ENCODE results near the gene ABHD10. TPM values are rescaled to one million over a fixed set of nuclear protein-coding genes. Genes with fewer than 3 reads are reported as not detected.

The ABHD10 gene
- polyA plus RNA-seq (ENCODE audit: insufficient read length in 10 of 10) = 10 to 100 TPM; 21.3 to 26.5 (median 25.4) TPM
- long read RNA-seq, donor 1, transcript ABHD10-201 (5 exons, 2,590 nt) = major isoform, 6 of 7 reads
- long read RNA-seq, donor 1, partial matches to known transcripts = 0 of 7 reads
- long read RNA-seq, donor 1, other reads (novel, unspliced or antisense) = 0 of 7 reads
- long read RNA-seq, donor 2, transcript ABHD10-201 (5 exons, 2,590 nt) = major isoform, 7 of 7 reads
- long read RNA-seq, donor 2, partial matches to known transcripts = 0 of 7 reads
- long read RNA-seq, donor 2, other reads (novel, unspliced or antisense) = 0 of 7 reads
- long read RNA-seq, donor 3 = 0 reads
- long read RNA-seq, donor 4, partial matches to known transcripts = 0 of 5 reads
- long read RNA-seq, donor 4, other reads (novel, unspliced or antisense) = 0 of 5 reads
- long read RNA-seq, donor 5, transcript ABHD10-201 (5 exons, 2,590 nt) = major isoform, 6 of 8 reads
- long read RNA-seq, donor 5, partial matches to known transcripts = 0 of 8 reads
- long read RNA-seq, donor 5, other reads (novel, unspliced or antisense) = 0 of 8 reads
- long read RNA-seq, donor 6, transcript ABHD10-201 (5 exons, 2,590 nt) = major isoform, 9 of 11 reads
- long read RNA-seq, donor 6, partial matches to known transcripts = 0 of 11 reads
- long read RNA-seq, donor 6, other reads (novel, unspliced or antisense) = 0 of 11 reads
- long read RNA-seq, donor 7, partial matches to known transcripts = 0 of 2 reads
- long read RNA-seq, donor 7, other reads (novel, unspliced or antisense) = 0 of 2 reads
- long read RNA-seq, donor 8, transcript ABHD10-201 (5 exons, 2,590 nt) = major isoform, 8 of 9 reads
- long read RNA-seq, donor 8, partial matches to known transcripts = 0 of 9 reads
- long read RNA-seq, donor 8, other reads (novel, unspliced or antisense) = 0 of 9 reads
- long read RNA-seq, donor 9, partial matches to known transcripts = 0 of 2 reads
- long read RNA-seq, donor 9, other reads (novel, unspliced or antisense) = 0 of 2 reads

GRCh38 chr3:111978583-111979433 lies at the start of gene ABHD10:
Gene ABHD10, plus strand, starts transcription at chr3:111979026. Its CDS starts 36 bp downstream, at chr3:111979062.
- peak; percentile 98 to 100 (median 99) for DNase-seq

- no peak for DNase-seq
Measured at GRCh38 chr3:111929484-111929883, 49.3 kb upstream of the ABHD10 start.

GRCh38 chr3:111932946-111933345 lies 45.9 kb upstream of the ABHD10 start:
- DNase-seq = no peak

- DNase-seq = peak in 1 of 3 donors; percentile 62
Measured at GRCh38 chr3:111936191-111936841, 42.5 kb upstream of the ABHD10 start.

GRCh38 chr3:111936967-111937366 lies 41.9 kb upstream of the ABHD10 start:
- no peak for DNase-seq

- no peak for DNase-seq
Measured at GRCh38 chr3:111937871-111938270, 41.0 kb upstream of the ABHD10 start.

- no peak for DNase-seq
Measured at GRCh38 chr3:111939873-111940272, 39.0 kb upstream of the ABHD10 start.

- DNase-seq = no peak
Measured at GRCh38 chr3:111943533-111943932, 35.3 kb upstream of the ABHD10 start.

GRCh38 chr3:111944372-111944771 lies 34.5 kb upstream of the ABHD10 start:
- DNase-seq = no peak

- no peak for DNase-seq
Measured at GRCh38 chr3:111947231-111947630, 31.6 kb upstream of the ABHD10 start.

GRCh38 chr3:111948786-111949185 lies 30.0 kb upstream of the ABHD10 start:
- no peak for DNase-seq

- DNase-seq = no peak
Measured at GRCh38 chr3:111949712-111950111, 29.1 kb upstream of the ABHD10 start.

GRCh38 chr3:111951032-111951431 lies 27.8 kb upstream of the ABHD10 start:
- DNase-seq = no peak

GRCh38 chr3:111952086-111952485 lies 26.7 kb upstream of the ABHD10 start:
- DNase-seq = no peak

GRCh38 chr3:111952866-111953450 lies 25.9 kb upstream of the ABHD10 start:
- no peak for DNase-seq

GRCh38 chr3:111954228-111954990 lies 24.4 kb upstream of the ABHD10 start:
- DNase-seq = no peak

- no peak for DNase-seq
Measured at GRCh38 chr3:111955876-111956275, 22.9 kb upstream of the ABHD10 start.

- no peak for DNase-seq
Measured at GRCh38 chr3:111956449-111956848, 22.4 kb upstream of the ABHD10 start.

GRCh38 chr3:111956995-111957734 lies 21.7 kb upstream of the ABHD10 start:
- peak in 1 of 3 donors; percentile 47 for DNase-seq
